Breast epithelium (tissue), 4 donors: ENCODE results near the gene THRAP3. TPM values are rescaled to one million over a fixed set of nuclear protein-coding genes. Genes with fewer than 3 reads are reported as not detected.

Experiments used
- DNase-seq, 2 donors: peaks; one replicate each; pipeline ENCODE4 v3.0.0-alpha.2; 2019; ENCODE audit warnings: low spot score in 2 of 2
- H3K27ac ChIP-seq, 2 donors: fragments of 200-600 bp; sonication (generic) in 1 of 2; one replicate each; pipeline ENCODE4 v1.5.1; 2016 to 2019; ENCODE audit warnings: mild to moderate bottlenecking in 1 of 2
- H3K27me3 ChIP-seq, 2 donors: fragments of 200-600 bp; sonication (generic) in 1 of 2; one replicate each; pipeline versions ENCODE4 v1.5.1 to v1.6.0; 2017 to 2019; ENCODE audit warnings: control low read depth in 1 of 2, mild to moderate bottlenecking in 1 of 2
- H3K36me3 ChIP-seq: fragments of 200-600 bp; one replicate; pipeline ENCODE4 v1.5.1; 2019
- H3K4me1 ChIP-seq, 2 donors: fragments of 200-600 bp; sonication (generic); one replicate each; pipeline ENCODE4 v1.5.1; 2016 to 2019; ENCODE audit warnings: control low read depth in 1 of 2
- H3K4me3 ChIP-seq, 3 donors: fragments of 200-600 bp; sonication (generic); 1 replicate in 2 of 3; 2 replicates in 1 of 3; pipeline ENCODE4 v1.5.1; 2016 to 2019; ENCODE audit warnings: mild to moderate bottlenecking in 3 of 3, moderate library complexity in 2 of 3
- H3K9me3 ChIP-seq, 2 donors: fragments of 200-600 bp; sonication (generic) in 1 of 2; one replicate each; pipeline ENCODE4 v1.5.1; 2016 to 2019; ENCODE audit warnings: control low read depth in 1 of 2
- CTCF ChIP-seq, 3 donors: fragments of 450-650 bp; IDR thresholded peaks; one replicate each; pipeline ENCODE4 v1.5.1; 2016 to 2017; ENCODE audit warnings: antibody characterized with exemption in 3 of 3, mild to moderate bottlenecking in 3 of 3, moderate library complexity in 3 of 3
- POLR2A ChIP-seq: fragments of 450-650 bp; IDR thresholded peaks from one replicate; pipeline ENCODE4 v1.6.1; 2016; ENCODE audit warnings: antibody characterized with exemption, mild to moderate bottlenecking, moderate library complexity
- POLR2AphosphoS5 ChIP-seq, 3 donors: sonication (generic); formaldehyde crosslinking; IDR thresholded peaks; one replicate each; pipeline ENCODE4 v1.6.1; 2017; ENCODE audit warnings: antibody characterized with exemption in 3 of 3
- intact Hi-C: fragments of 100-400 bp; cut with DNase I; formaldehyde crosslinking; loops from one replicate; pipeline ENCODE4 v1.15.1; 2023; ENCODE audit warnings: low total_unique reads
- total RNA-seq, 3 donors: library from RNA; depleted of rRNA; stranded (reverse); fragments of >200 nt; gene quantifications; one replicate each; pipeline ENCODE4 v1.1.0, GENCODE V29; 2016

THRAP3 gene
- total RNA-seq, 3 donors from 2014 or later, result 81.6 to 128 (median 122) TPM

- DNase-seq, result peak; percentile 58 to 69
Measured at GRCh38 chr1:36203554-36204346, 20.5 kb upstream of the THRAP3 start.

GRCh38 chr1:36204347-36204909 is 19.8 kb upstream of the THRAP3 start:
- H3K36me3 ChIP-seq, result no peaks in the 10 kb centered on the region
- H3K9me3 ChIP-seq, result no peaks in the 10 kb centered on the region
- intact Hi-C loops, result no loop called here
- peak; percentile 84 to 86 for DNase-seq
- peak overlapping the region; percentile 92 to 96 for H3K27ac ChIP-seq
- H3K27me3 ChIP-seq, result no peaks in the 10 kb centered on the region
- TF ChIP-seq CTCF (IDR thresholded peaks at IDR 0.05) (no peak), POLR2AphosphoS5 (IDR thresholded peaks at IDR 0.05) (peak in 1 of 3 donors; percentile 14)
- H3K4me1 ChIP-seq, result peaks cover 1 to 24% of the 10 kb centered on the region in 2 donors
- H3K4me3 ChIP-seq, result peak overlapping the region in 1 of 3 donors; percentile 13

More at GRCh38 chr1:36203554-36204346, 20.5 kb upstream of the THRAP3 start:
- H3K27ac ChIP-seq, result peak overlapping the region; percentile 92 to 96
- no peaks in the 10 kb centered on the region for H3K36me3 ChIP-seq
- intact Hi-C loops, result no loop called here
- H3K4me1 ChIP-seq, result peaks cover 0 to 23% of the 10 kb centered on the region in 2 donors
- TF ChIP-seq POLR2AphosphoS5 (IDR thresholded peaks at IDR 0.05) (no peak), POLR2A (no peak), CTCF (IDR thresholded peaks at IDR 0.05) (no peak)
- no peaks in the 10 kb centered on the region for H3K9me3 ChIP-seq
- H3K4me3 ChIP-seq, result no peak overlapping the region
- no peaks in the 10 kb centered on the region for H3K27me3 ChIP-seq

- no peak for TF ChIP-seq CTCF (IDR thresholded peaks at IDR 0.05)
- no peak for TF ChIP-seq POLR2AphosphoS5 (IDR thresholded peaks at IDR 0.05)
- TF ChIP-seq POLR2A, result no peak
- no peaks in the 10 kb centered on the region for H3K36me3 ChIP-seq
- H3K27ac ChIP-seq, result peak overlapping the region; percentile 90 to 96
- H3K27me3 ChIP-seq, result no peaks in the 10 kb centered on the region
- intact Hi-C loops, result no loop called here
- H3K9me3 ChIP-seq, result no peaks in the 10 kb centered on the region
- H3K4me3 ChIP-seq, result no peak overlapping the region
- H3K4me1 ChIP-seq, result peaks cover 5 to 27% of the 10 kb centered on the region in 2 donors
- DNase-seq, result no peak
Measured at GRCh38 chr1:36206323-36206858, 17.9 kb upstream of the THRAP3 start.

GRCh38 chr1:36207339-36207738 is 16.9 kb upstream of the THRAP3 start:
- no peaks in the 10 kb centered on the region for H3K36me3 ChIP-seq
- peak overlapping the region; percentile 90 to 96 for H3K27ac ChIP-seq
- DNase-seq, result peak; percentile 88 to 90
- H3K27me3 ChIP-seq, result no peaks in the 10 kb centered on the region
- H3K9me3 ChIP-seq, result no peaks in the 10 kb centered on the region
- intact Hi-C loops, result no loop called here
- peaks cover 5 to 27% of the 10 kb centered on the region in 2 donors for H3K4me1 ChIP-seq
- H3K4me3 ChIP-seq, result peak overlapping the region in 2 of 3 donors; percentile 32 to 49
- TF ChIP-seq POLR2A (no peak), POLR2AphosphoS5 (IDR thresholded peaks at IDR 0.05) (peak in 2 of 3 donors; percentile 25 to 66), CTCF (IDR thresholded peaks at IDR 0.05) (no peak)
